ENCODE data around the gene CDKL5.
"Not testable (repeated sequence)": the region's sequence is repeated elsewhere in the genome, so short reads cannot be mapped to it uniquely, and the experiment has no call there.

Gene CDKL5

DNA sequence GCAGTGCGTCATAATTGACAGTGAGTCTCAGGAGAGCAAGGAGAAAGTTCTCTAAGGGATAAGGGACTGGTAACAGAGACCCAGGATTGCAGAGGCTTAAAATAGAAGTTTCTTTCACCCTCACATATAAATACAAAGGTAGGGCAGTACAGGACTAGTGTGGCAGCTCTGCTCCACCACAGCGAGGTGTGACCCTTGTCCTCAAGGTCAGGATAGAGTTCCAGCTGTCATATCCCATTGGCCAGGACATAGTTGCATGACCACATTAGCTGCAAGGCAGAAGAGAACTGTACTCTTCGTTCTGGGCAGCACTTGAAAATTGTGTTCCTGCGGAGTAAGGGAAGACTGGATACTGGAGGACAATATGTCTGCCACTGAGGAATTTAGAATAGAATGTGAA, 152.0 kb downstream of the CDKL5 start:
- DNase-seq (ENCODE audit: low read depth) = no peak
- H3K4me3 ChIP-seq (ENCODE audit: low read depth, low read length) = no peak overlapping the region
- TF ChIP-seq CTCF (IDR thresholded peaks at IDR 0.05; ENCODE audit: low read depth, low read length, missing control alignments) = no peak

DNA sequence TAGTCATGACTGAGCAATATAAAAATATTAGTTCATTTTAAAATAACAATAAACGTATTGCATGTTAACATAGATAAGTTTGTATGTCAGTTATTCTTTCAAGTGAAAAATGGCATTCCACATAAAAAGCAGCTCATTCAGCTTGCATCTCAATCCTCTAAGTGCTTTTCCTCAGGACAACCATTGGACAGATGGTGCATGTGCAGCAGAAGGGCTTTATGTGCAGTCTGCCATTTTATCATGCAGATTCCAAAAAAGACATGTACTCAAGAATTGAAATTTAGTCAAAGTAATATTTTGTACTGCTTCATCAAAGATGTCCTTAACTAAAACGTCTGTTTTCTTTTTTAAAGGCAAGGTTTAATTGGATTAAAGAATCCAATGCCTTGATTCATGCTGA, 153.1 kb downstream of the CDKL5 start:
- no peak for TF ChIP-seq CTCF (IDR thresholded peaks at IDR 0.05; ENCODE audit: low read depth, low read length, missing control alignments)
- no peak overlapping the region for H3K4me3 ChIP-seq (ENCODE audit: low read depth, low read length)
- no peak for DNase-seq (ENCODE audit: low read depth)

DNA sequence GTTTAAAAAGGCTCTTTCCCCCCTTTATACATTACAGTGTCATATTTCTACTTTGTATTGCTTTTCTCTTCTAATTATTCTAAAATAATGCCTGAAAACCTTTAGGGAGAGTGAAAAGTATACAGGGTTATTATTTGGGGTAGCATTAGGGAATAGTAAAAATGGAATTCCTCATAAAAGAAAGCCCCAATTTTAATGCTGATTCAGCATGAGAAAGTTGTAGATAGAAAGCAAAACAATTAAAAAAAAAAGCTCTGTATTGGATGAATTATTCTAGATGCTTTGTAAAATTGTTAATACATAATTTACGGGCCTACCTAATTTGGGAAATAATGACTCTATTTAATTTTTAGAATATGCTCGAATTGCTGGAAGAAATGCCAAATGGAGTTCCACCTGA, 154.1 kb downstream of the CDKL5 start:
- TF ChIP-seq CTCF (IDR thresholded peaks at IDR 0.05; ENCODE audit: low read depth, low read length, missing control alignments) = no peak
- no peak overlapping the region for H3K4me3 ChIP-seq (ENCODE audit: low read depth, low read length)
- DNase-seq (ENCODE audit: low read depth) = no peak

- no peak for TF ChIP-seq CTCF (IDR thresholded peaks at IDR 0.05; ENCODE audit: low read depth, low read length, missing control alignments)
- DNase-seq (ENCODE audit: low read depth) = no peak
- H3K4me3 ChIP-seq (ENCODE audit: low read depth, low read length) = no peak overlapping the region
These were observed 157.6 kb downstream of the CDKL5 start for GRCh38 chrX:18582910-18583493.

DNA sequence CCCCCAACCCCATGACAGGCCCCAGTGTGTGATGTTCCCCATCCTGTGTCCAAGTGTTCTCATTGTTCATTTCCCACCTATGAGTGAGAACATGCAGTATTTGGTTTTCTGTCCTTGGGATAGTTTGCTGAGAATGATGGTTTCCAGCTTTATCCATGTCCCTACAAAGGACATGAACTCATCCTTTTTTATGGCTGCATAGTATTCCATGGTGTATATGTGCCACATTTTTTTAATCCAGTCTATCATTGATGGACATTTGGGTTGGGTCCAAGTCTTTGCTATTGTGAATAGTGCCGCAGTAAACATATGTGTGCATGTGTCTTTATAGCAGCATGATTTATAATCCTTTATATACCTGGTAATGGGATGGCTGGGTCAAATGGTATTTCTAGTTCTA, 163.9 kb downstream of the CDKL5 start:
- not testable (repeated sequence) for DNase-seq (ENCODE audit: low read depth)

DNA sequence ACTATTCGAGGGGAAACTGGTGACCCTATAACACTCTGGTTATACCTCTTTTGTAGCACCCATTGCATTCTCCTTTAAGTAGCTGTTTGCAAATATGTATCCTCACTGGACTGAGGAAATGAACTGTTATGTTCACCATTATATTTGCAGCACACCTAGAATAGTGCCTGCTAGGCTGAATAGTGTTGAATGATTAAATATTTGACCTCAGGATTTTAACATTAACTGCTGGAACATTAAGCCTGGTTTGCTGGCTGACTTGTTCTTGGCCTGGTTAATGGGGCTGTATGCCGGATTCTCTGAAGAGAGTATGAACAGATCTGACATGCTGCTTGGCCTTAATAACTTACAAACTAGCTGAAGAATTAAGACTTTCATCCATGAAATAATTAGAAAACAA, 166.4 kb downstream of the CDKL5 start:
- no peak overlapping the region for H3K4me3 ChIP-seq (ENCODE audit: low read depth, low read length)
- no peak for DNase-seq (ENCODE audit: low read depth)
- no peak for TF ChIP-seq CTCF (IDR thresholded peaks at IDR 0.05; ENCODE audit: low read depth, low read length, missing control alignments)

More for the DNA sequence above, 163.9 kb downstream of the CDKL5 start:
- H3K4me3 ChIP-seq (ENCODE audit: low read depth, low read length) = not testable (repeated sequence)

DNA sequence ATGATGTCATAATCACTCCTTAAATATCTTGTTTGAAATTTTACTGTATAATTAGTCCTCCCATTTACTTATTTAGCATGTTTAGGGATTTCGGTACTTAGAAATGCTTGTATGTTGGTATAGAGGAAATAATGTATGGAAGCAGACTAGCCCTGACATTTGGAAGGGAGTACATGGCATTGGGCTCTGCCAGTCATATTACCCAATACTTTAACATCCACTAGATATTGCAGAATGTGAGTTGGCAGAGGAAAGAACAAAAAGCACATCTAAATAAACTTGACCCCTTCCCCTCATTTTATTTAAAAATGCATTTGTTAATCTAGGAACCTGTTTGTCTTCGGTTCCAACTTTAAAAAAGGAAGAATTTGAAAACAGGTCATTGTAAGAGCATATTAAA, 168.7 kb downstream of the CDKL5 start:
- DNase-seq (ENCODE audit: low read depth) = no peak
- H3K4me3 ChIP-seq (ENCODE audit: low read depth, low read length) = no peak overlapping the region
- TF ChIP-seq CTCF (IDR thresholded peaks at IDR 0.05; ENCODE audit: low read depth, low read length, missing control alignments) = no peak
